Posterior cingulate gyrus (tissue), 11 donors: ENCODE data around the gene HTN1.
"Not testable (repeated sequence)": the region's sequence is repeated elsewhere in the genome, so short reads cannot be mapped to it uniquely, and the experiment has no call there.

Experiments used
- DNase-seq, 10 donors: peaks; one replicate each; pipeline versions ENCODE4 v3.0.0 to v3.0.0-alpha.2; 2020 to 2021; ENCODE audit warnings: mixed read lengths in 3 of 10
- intact Hi-C: fragments of 100-400 bp; cut with DNase I; formaldehyde crosslinking; loops from one replicate; pipeline ENCODE4 v1.15.1; 2023

HTN1 gene

DNA sequence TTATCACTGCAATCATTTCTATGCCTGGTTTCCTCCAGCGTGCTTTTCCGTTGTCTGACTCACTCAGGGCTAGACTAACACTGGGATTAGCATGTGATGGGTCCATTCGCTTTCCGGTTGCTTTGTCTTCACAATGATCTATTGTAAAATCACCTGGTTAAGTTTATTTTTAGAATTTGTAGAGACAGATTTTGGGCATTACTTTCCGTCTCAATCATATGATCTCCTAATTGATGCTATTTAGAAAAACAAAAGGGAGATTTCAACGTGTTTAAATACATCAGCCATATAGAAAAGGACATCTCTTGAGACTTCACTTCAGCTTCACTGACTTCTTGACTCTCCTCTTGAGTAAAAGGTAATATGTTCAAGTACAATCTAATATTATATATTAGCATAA lies at the start of gene HTN1:
Gene HTN1 (plus strand): TSS at position 301 of the 400 bp plus-strand sequence. CDS start 2,639 bp downstream, outside the sequence.
- DNase-seq, intact Hi-C loops: not testable (repeated sequence)

DNA sequence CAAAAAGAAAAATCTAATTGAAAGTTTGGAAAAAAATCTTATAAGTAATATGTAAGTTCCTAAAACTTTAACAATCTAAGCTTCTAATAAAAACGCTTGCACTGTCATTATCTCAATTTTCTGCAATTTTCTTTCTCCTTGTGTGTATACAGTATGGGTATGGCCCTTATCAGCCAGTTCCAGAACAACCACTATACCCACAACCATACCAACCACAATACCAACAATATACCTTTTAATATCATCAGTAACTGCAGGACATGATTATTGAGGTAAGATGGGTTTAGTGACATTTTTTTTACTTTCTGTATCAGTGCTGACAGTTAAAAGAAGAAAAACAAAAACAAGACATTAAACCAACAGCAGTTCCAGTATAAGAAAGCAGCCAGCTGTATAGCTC lies 49.5 kb upstream of the HTN1 start:
- intact Hi-C loops, result no loop called here
- no peak for DNase-seq

DNA sequence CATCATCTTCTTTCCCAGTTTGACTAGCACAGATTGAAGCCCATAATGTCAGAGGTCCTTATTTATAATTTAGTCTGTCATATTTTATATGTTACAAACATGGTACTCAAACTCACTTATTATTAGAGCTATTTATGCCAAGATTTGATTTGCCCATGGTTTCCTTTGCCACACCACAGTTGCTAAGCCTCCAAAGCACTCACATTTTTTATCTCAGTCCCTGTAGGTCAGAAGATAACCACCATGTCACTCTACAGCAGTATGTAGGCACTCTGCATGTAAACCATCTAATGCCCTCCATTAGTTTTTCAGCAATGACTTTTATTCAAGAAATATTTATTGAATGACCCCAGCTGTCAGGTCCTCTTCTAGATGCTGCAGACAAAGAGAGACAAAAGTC lies 47.7 kb upstream of the HTN1 start:
- intact Hi-C loops, result no loop called here
- DNase-seq, result no peak

DNA sequence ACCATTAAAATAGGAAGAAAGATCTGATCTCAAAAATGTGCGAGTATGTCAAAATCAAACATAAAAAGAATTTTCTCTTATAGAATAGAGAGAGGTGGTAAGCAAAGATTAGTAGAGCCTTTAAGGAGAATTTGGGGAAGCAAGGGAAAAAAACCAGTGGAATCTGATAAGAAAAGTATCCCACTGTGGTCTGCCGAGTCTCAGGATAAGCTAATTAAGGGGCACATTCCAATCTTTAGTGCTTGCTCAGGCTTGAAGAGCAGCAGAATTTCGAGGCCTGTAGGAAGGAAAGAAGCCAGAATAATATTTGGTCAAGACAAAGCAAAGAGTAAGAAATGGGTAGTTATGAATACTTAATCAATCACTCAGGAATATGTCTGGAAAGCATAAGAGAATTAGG lies 41.5 kb upstream of the HTN1 start:
- no peak for DNase-seq
- intact Hi-C loops, result no loop called here

DNA sequence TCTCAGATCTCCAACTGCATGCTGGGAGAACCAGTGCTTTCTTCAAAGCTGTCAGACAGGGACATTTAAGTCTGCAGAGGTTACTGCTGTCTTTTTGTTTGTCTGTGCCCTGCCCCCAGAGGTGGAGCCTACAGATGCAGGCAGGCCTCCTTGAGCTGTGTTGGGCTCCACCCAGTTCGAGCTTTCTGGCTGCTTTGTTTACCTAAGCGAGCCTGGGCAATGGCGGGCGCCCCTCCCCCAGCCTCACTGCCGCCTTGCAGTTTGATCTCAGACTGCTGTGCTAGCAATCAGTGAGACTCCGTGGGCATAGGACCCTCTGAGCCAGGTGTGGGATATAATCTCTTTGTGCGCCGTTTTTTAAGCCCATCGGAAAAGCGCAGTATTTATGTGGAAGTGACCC lies 31.2 kb upstream of the HTN1 start:
- intact Hi-C loops, DNase-seq: not testable (repeated sequence)

DNA sequence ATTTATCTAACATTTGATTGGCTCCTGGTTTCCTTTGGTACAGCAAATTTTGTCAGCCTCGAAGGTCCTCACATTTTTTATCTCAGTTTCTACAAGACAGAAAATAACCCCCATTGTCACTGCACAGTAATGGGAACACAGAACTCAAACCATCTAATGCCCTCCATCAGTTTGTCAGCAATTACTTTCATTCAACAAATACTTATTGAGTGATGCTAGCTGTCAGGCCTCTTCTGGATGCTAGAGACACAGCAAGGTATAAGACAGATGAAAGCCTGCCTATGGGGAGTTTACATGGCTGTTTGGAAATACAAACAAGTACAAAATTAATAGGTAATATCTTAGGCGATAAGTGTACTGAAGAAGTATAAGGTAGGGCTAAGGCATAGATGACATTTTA lies 27.0 kb upstream of the HTN1 start:
- no peak for DNase-seq
- intact Hi-C loops, result no loop called here

DNA sequence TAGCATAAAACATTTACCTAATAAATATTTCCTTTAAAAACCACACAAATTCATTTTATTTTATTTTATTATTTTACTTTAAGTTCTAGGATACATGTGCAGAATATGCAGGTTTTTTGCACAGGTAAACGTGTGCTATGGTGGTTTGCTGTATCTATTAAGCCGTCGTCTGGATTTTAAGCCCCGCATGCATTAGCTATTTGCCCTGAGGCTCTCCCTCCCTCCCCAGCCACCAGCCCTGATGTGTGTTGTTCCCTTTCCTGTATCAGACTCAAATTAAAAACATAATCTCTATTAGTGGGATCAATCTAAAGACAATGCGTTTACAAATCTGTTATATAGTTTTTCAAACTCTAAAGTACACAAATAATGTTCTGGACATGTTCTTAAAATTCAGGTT lies 23.2 kb upstream of the HTN1 start:
- no peak for DNase-seq
- intact Hi-C loops, result no loop called here

DNA sequence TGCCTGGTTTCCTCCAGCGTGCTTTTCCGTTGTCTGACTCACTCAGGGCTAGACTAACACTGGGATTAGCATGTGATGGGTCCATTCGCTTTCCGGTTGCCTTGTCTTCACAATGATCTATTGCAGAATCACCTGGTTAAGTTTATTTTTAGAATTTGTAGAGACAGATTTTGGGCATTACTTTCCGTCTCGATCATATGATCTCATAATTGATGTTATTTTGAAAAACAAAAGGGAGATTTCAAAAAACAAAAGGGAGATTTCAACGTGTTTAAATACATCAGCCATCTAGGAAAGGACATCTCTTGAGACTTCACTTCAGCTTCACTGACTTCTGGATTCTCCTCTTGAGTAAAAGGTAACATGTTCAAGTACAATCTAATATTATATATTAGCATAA lies 22.1 kb upstream of the HTN1 start, which contains the start of gene HTN3:
Gene HTN3 (plus strand): TSS at position 301 of the 400 bp plus-strand sequence. CDS start 2,282 bp downstream, outside the sequence.
- DNase-seq, intact Hi-C loops: not testable (repeated sequence)

DNA sequence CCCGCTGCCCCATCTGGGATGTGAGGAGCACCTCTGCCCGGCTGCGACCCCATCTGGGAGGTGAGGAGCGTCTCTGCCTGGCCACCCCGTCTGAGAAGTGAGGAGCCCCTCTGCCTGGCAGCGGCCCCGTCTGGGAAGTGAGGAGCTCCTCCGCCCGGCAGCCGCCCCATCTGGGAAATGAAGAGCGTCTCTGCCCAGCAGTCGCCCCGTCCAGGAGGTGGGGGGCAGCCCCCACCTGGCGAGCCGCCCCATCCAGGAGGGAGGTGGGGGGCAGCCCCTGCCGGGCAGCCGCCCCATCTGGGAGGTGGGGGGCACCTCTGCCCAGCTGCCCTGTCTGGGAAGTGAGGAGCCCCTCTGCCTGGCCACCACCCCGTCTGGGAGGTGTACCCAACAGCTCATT lies 12.7 kb upstream of the HTN1 start:
- intact Hi-C loops, result not testable (repeated sequence)
- DNase-seq, result peak in 1 of 10 donors; percentile 50

DNA sequence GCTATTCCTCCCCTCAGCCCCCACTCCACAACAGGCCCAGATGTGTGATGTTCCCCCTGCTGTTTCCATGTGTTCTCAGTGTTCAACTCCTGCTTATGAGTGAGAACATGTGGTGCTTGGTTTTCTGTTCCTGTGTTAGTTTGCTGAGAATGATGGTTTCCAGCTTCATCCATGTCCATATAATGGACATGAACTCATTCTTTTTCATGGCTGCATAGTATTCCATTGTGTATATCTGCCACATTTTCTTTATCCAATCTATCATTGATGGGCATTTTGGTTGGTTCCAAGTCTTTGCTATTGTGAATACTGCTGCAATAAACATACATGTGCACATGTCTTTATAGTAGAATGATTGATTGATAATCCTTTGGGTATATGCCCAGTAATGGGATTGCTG lies 10.3 kb upstream of the HTN1 start:
- DNase-seq, intact Hi-C loops: not testable (repeated sequence)

DNA sequence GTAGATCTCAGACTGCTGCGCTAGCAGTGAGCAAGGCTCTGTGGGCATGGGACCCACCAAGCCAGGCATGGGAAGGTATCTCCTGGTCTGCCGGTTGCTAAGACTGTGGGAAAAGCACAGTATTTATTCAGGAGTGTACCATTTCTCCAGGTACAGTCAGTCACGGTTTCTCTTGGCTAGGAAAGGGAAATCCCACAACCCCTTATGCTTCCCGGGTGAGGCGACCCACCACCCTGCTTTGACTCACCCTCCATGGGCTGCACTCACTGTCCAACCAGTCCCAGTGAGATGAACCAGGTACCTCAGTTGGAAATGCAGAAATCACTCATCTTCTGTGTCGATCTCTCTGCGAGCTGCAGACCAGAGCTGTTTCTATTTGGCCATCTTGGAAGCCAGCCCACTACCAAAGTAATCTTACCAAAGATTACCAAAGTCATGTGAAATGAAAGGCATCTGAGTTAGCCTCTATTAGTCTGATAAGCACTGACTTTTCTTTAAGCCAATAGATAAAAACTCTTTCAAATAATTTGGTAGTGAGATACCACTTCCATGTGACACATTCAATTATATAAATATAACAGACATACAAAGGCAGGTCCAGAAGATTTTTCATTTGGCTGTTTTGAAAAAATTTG lies 8.5 kb upstream of the HTN1 start:
- DNase-seq, result no peak
- intact Hi-C loops, result no loop called here

DNA sequence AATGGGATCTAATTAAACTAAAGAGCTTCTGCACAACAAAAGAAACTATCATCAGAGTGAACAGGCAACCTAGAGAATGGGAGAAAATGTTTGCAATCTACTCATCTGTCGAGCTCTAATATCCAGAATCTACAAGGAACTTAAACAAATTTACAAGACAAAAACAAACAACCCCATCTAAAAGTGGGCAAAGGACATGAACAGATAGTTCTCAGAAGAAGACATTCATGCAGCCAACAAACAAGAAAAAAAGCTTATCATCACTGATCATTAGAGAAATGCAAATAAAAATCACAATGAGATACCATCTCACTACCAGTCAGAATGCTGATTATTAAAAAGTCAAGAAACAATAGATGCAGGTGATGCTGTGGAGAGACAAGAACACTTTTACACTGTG lies 6.3 kb downstream of the HTN1 start:
- DNase-seq, intact Hi-C loops: not testable (repeated sequence)

DNA sequence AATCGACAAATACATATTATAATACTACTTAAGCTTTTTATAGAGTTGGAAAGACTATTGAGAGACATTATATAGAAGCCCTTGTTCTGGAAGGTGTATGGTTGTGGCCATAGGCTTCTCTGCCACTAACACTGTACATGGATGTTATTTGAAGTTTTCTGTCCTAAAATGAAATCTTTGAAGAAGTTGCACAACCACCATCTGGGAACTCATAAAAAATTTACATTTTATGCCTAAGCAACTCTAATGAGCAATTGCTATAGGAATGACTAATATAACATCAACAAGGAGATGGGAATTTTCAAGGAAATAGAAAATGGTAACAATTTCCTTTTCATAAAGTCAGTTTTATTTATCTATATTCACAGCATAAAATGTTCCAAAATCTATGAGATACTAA lies 7.4 kb downstream of the HTN1 start:
- no peak for DNase-seq
- intact Hi-C loops, result no loop called here

DNA sequence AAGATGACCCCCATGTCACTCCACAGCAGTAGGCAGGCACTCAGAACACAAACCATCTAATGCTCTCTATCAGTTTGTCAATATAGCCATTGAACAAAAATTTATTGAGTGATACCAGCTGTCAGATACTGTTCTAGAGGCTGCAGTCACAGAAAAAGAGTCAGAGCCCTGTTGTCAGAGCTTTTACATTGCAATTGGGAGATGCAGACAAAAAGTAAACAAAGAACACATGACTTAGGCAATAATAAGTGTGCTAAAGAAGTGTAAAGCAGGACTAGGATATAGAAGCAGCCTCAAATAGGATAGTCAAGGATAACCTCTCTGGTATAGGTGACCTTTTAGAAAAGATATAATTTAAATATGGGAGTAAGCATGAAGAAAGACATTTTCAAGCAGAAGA lies 8.9 kb downstream of the HTN1 start:
- intact Hi-C loops, result no loop called here
- DNase-seq, result no peak

DNA sequence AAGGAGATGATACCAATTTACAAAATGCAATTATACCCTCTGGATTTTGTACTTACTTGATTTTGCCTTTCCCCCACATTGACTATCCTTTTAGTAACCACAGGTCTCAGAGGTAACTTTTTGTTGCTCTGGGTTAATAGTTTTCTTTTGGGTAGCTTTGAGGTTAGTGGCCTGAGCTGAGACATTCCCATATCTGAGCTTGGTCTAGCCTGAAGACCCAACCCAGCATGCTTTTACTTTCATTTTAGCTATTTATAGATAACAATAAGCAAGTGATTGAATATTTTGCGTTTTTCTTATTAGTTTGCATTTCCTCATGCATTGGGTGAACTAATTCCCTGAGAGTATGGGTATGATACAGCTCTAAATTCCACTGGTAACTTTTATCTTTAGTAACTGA lies 11.8 kb downstream of the HTN1 start:
- DNase-seq, result no peak
- intact Hi-C loops, result no loop called here

DNA sequence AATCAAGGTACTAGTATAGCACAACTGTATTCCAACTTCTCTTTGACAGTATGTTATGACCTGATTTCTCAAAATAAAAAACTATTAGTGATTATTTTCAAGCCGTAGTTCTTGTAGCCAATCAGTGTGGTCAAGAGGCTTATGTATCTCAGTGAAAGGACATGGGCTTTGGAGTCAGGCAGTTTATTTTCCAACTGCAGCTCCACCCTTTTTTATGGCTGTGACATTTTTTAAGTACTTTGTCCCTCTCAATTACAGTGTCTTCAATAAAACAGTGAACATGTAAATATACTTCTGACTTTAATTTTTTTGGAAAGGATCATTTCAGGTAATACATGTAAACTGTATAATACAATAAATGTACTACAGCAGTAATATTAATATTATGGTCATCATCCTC lies 30.0 kb downstream of the HTN1 start:
- no peak for DNase-seq
- intact Hi-C loops, result no loop called here

DNA sequence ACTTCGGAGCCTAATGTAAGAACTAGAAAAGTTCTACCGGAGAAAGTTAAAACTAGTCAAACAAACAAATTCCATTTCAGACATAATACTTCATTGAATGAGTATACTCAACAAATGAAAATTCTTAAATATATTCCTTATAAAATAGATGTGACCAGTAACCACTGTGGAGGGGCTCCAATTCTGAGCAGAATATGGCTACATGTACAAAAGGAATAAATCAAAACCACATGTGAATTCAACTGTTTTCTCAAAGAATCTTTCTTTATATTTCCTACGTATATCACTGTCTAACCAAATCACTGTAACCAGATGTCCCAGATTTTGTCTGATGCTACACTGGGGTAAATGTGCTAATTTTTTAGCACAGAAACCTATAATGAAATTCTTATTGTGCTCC lies 49.0 kb downstream of the HTN1 start:
- intact Hi-C loops, result no loop called here
- DNase-seq, result no peak
